Prostate gland (tissue), 2 donors: Measurements from ENCODE around the gene ZC3H12C.

Experiments
- POLR2A ChIP-seq: fragments of 450-650 bp; IDR thresholded peaks from one replicate; pipeline ENCODE4 v1.6.1; 2016; ENCODE audit warnings: antibody characterized with exemption, mild to moderate bottlenecking
- TF ChIP-seq, protein P1 (sequence below), 4 experiments: fragments of 200-600 bp in 2 of 4; fragments of 450-650 bp in 2 of 4; sonication (generic) in 2 of 4; IDR thresholded peaks; 1 replicate in 3 of 4; 2 replicates in 1 of 4; pipeline ENCODE4 v1.5.1; 2016 to 2019; ENCODE audit warnings: antibody characterized with exemption in 4 of 4, mild to moderate bottlenecking in 2 of 4, moderate library complexity in 2 of 4

DNA sequence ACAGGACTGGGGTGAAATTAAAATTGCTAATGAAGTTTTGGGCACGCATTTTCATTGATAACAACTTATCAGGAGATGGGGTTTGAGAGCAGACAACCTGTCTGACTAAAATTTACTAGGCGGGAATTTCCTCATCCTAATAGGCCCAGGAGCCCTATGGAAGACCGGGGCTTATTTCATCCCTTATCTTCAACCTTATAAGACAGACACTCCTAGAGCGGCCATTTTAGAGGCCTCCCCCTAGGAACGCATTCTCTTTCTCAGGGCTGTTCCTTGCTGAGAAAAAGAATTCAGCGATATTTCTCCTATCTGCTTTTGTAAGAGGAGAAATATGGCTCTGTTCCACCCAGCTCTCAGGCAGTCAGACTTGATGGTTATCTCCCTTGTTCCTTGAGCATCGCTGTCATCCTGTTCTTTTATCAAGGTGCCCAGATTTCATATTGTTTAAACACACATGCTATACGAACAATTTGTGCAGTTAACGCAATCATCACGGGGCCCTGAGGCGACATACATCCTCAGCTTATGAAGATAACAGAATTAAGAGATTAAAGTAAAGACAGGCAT is 39.3 kb upstream of the ZC3H12C start:
- no peak for TF ChIP-seq POLR2A
- TF ChIP-seq, protein P1, sequence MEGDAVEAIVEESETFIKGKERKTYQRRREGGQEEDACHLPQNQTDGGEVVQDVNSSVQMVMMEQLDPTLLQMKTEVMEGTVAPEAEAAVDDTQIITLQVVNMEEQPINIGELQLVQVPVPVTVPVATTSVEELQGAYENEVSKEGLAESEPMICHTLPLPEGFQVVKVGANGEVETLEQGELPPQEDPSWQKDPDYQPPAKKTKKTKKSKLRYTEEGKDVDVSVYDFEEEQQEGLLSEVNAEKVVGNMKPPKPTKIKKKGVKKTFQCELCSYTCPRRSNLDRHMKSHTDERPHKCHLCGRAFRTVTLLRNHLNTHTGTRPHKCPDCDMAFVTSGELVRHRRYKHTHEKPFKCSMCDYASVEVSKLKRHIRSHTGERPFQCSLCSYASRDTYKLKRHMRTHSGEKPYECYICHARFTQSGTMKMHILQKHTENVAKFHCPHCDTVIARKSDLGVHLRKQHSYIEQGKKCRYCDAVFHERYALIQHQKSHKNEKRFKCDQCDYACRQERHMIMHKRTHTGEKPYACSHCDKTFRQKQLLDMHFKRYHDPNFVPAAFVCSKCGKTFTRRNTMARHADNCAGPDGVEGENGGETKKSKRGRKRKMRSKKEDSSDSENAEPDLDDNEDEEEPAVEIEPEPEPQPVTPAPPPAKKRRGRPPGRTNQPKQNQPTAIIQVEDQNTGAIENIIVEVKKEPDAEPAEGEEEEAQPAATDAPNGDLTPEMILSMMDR (IDR thresholded peaks at IDR 0.05) = no peak
